HEK293 (cell line): Measurements from ENCODE around the gene FILIP1L.
A peak's percentile ranks its signal among the peaks of the same experiment; 100 is the strongest.

Source experiments
- KLF1 ChIP-seq: fragments of 450-650 bp; formaldehyde crosslinking; IDR thresholded peaks from 2 replicates; pipeline ENCODE4 v1.5.1; 2016; ENCODE audit warnings: missing biosample characterization, missing genetic modification characterization
- KLF16 ChIP-seq: fragments of 450-650 bp; formaldehyde crosslinking; IDR thresholded peaks from 2 replicates; pipeline ENCODE4 v1.5.1; 2017; ENCODE audit warnings: missing biosample characterization, missing genetic modification characterization
- PRDM4 ChIP-seq: fragments of 450-650 bp; formaldehyde crosslinking; IDR thresholded peaks from 2 replicates; pipeline ENCODE4 v1.5.1; 2017; ENCODE audit warnings: missing biosample characterization, missing genetic modification characterization
- REST ChIP-seq: fragments of 450-650 bp; formaldehyde crosslinking; IDR thresholded peaks from 2 replicates; pipeline ENCODE4 v1.5.1; 2016; ENCODE audit warnings: missing biosample characterization, missing genetic modification characterization
- ZBTB20 ChIP-seq: fragments of 450-650 bp; formaldehyde crosslinking; IDR thresholded peaks from 2 replicates; pipeline ENCODE4 v1.5.1; 2016; ENCODE audit warnings: missing biosample characterization, missing genetic modification characterization
- ZBTB21 ChIP-seq: fragments of 450-650 bp; formaldehyde crosslinking; IDR thresholded peaks from 2 replicates; pipeline ENCODE4 v1.5.1; 2017; ENCODE audit warnings: missing biosample characterization, missing genetic modification characterization
- ZEB2 ChIP-seq: fragments of 450-650 bp; formaldehyde crosslinking; IDR thresholded peaks from 2 replicates; pipeline ENCODE4 v1.5.1; 2016; ENCODE audit warnings: missing biosample characterization, missing genetic modification characterization
- ZNF121 ChIP-seq: fragments of 450-650 bp; formaldehyde crosslinking; IDR thresholded peaks from 2 replicates; pipeline ENCODE4 v1.5.1; 2016; ENCODE audit warnings: missing biosample characterization, missing genetic modification characterization
- ZNF132 ChIP-seq: fragments of 450-650 bp; formaldehyde crosslinking; IDR thresholded peaks from 2 replicates; pipeline ENCODE4 v1.5.1; 2017; ENCODE audit warnings: missing biosample characterization, missing genetic modification characterization, borderline replicate concordance
- ZNF146 ChIP-seq: fragments of 450-650 bp; formaldehyde crosslinking; IDR thresholded peaks from 2 replicates; pipeline ENCODE4 v1.5.1; 2016; ENCODE audit warnings: missing biosample characterization, missing genetic modification characterization
- ZNF148 ChIP-seq: fragments of 450-650 bp; formaldehyde crosslinking; IDR thresholded peaks from 2 replicates; pipeline ENCODE4 v1.5.0; 2017; ENCODE audit warnings: missing biosample characterization, missing genetic modification characterization, borderline replicate concordance
- ZNF184 ChIP-seq: fragments of 450-650 bp; IDR thresholded peaks from 2 replicates; pipeline ENCODE4 v1.5.1; 2018; ENCODE audit warnings: missing biosample characterization, mild to moderate bottlenecking, missing genetic modification characterization
- ZNF19 ChIP-seq: fragments of 450-650 bp; formaldehyde crosslinking; IDR thresholded peaks from 2 replicates; pipeline ENCODE4; 2016; ENCODE audit warnings: missing biosample characterization, missing genetic modification characterization, low read depth
- ZNF202 ChIP-seq: fragments of 450-650 bp; formaldehyde crosslinking; IDR thresholded peaks from 2 replicates; pipeline ENCODE4 v1.5.1; 2016; ENCODE audit warnings: missing biosample characterization, missing genetic modification characterization, borderline replicate concordance
- ZNF239 ChIP-seq: fragments of 450-650 bp; formaldehyde crosslinking; IDR thresholded peaks from 2 replicates; pipeline ENCODE4 v1.5.1; 2016; ENCODE audit warnings: missing biosample characterization, missing genetic modification characterization
- ZNF350 ChIP-seq: fragments of 450-650 bp; formaldehyde crosslinking; IDR thresholded peaks from 2 replicates; pipeline ENCODE4 v1.5.0; 2017; ENCODE audit warnings: missing biosample characterization, mild to moderate bottlenecking, missing genetic modification characterization
- ZNF391 ChIP-seq: fragments of 450-650 bp; formaldehyde crosslinking; IDR thresholded peaks from 2 replicates; pipeline ENCODE4 v1.5.1; 2016; ENCODE audit warnings: low read depth, missing biosample characterization, missing genetic modification characterization, borderline replicate concordance
- ZNF544 ChIP-seq: fragments of 450-650 bp; formaldehyde crosslinking; IDR thresholded peaks from 2 replicates; pipeline ENCODE4 v1.5.0; 2017; ENCODE audit warnings: missing biosample characterization, missing genetic modification characterization
- ZNF561 ChIP-seq: fragments of 450-650 bp; IDR thresholded peaks from 2 replicates; pipeline ENCODE4 v1.5.1; 2018; ENCODE audit warnings: missing biosample characterization, missing genetic modification characterization, borderline replicate concordance
- ZNF596 ChIP-seq: fragments of 450-650 bp; IDR thresholded peaks from 2 replicates; pipeline ENCODE4 v1.5.0; 2018; ENCODE audit warnings: missing biosample characterization, mild to moderate bottlenecking, missing genetic modification characterization, moderate library complexity
- ZNF624 ChIP-seq: fragments of 450-650 bp; formaldehyde crosslinking; IDR thresholded peaks from 2 replicates; pipeline ENCODE4 v1.5.1; 2017; ENCODE audit warnings: missing biosample characterization, missing genetic modification characterization
- ZNF639 ChIP-seq: fragments of 450-650 bp; formaldehyde crosslinking; IDR thresholded peaks from 2 replicates; pipeline ENCODE4 v1.5.1; 2016; ENCODE audit warnings: missing biosample characterization, missing genetic modification characterization
- ZNF670 ChIP-seq: fragments of 450-650 bp; formaldehyde crosslinking; IDR thresholded peaks from 2 replicates; pipeline ENCODE4 v1.5.1; 2016; ENCODE audit warnings: missing biosample characterization, missing genetic modification characterization, low read depth
- ZNF791 ChIP-seq: fragments of 450-650 bp; formaldehyde crosslinking; IDR thresholded peaks from 2 replicates; pipeline ENCODE4 v1.5.1; 2016; ENCODE audit warnings: missing biosample characterization, missing genetic modification characterization
- ZSCAN18 ChIP-seq: fragments of 450-650 bp; formaldehyde crosslinking; IDR thresholded peaks from 2 replicates; pipeline ENCODE4 v1.5.1; 2016; ENCODE audit warnings: missing biosample characterization, missing genetic modification characterization
- ZSCAN5A ChIP-seq: fragments of 450-650 bp; formaldehyde crosslinking; IDR thresholded peaks from 2 replicates; pipeline ENCODE4 v1.5.1; 2016; ENCODE audit warnings: missing biosample characterization, missing genetic modification characterization
- ZXDB ChIP-seq: fragments of 450-650 bp; formaldehyde crosslinking; IDR thresholded peaks from 2 replicates; pipeline ENCODE4 v1.5.1; 2016; ENCODE audit warnings: missing biosample characterization, missing genetic modification characterization

FILIP1L gene

GRCh38 chr3:99920481-99921376, 193.6 kb downstream of the FILIP1L start (continued):
- TF ChIP-seq REST (tag by site-specific recombination) = no peak
- TF ChIP-seq ZBTB21 (tag by site-specific recombination) = peak; percentile 64
- no peak for TF ChIP-seq ZNF791 (tag by site-specific recombination)
- no peak for TF ChIP-seq ZNF184 (tag by site-specific recombination)
- 0 out of 2 replicates have a peak, but pooled peaks have one; percentile 69 for TF ChIP-seq ZEB2 (tag by site-specific recombination)
- no peak for TF ChIP-seq ZNF670 (tag by site-specific recombination)
- TF ChIP-seq ZNF19 (tag by site-specific recombination) = no peak
- 0 out of 2 replicates have a peak, but pooled peaks have one; percentile 34 for TF ChIP-seq ZXDB (tag by site-specific recombination)
- TF ChIP-seq ZNF148 (tag by site-specific recombination) = no peak
- no peak for TF ChIP-seq KLF1 (tag by site-specific recombination)
- TF ChIP-seq ZNF202 = no peak
- no peak for TF ChIP-seq ZNF624
- no peak for TF ChIP-seq ZNF596
- no peak for TF ChIP-seq ZNF146 (tag by site-specific recombination)
- TF ChIP-seq ZNF132 (tag by site-specific recombination) = no peak
- TF ChIP-seq ZNF391 (tag by site-specific recombination) = peak; percentile 32; the same call in 1 of the 2 replicates
- TF ChIP-seq KLF16 (tag by site-specific recombination) = no peak
- no peak for TF ChIP-seq ZNF239 (tag by site-specific recombination)
- no peak for TF ChIP-seq ZSCAN18
- TF ChIP-seq ZNF639 = peak; percentile 40; the same call in 1 of the 2 replicates
- TF ChIP-seq ZNF121 = no peak
- no peak for TF ChIP-seq ZNF544 (tag by site-specific recombination)
- no peak for TF ChIP-seq ZNF350 (tag by site-specific recombination)
- TF ChIP-seq ZBTB20 (tag by site-specific recombination) = no peak; the same call in 1 of the 2 replicates
- TF ChIP-seq ZSCAN5A = no peak
- TF ChIP-seq PRDM4 (tag by site-specific recombination) = 0 out of 2 replicates have a peak, but pooled peaks have one; percentile 29
- TF ChIP-seq ZNF561 = no peak
